Stimulated activated CD4-positive, alpha-beta T cell treated with anti-CD3 and anti-CD28 coated beads, Interleukin-4, amount 100 ng/mL, for 24 hours (primary cell): Measurements from ENCODE around the gene CCKAR.

Experiments used
- DNase-seq: peaks from one replicate; pipeline ENCODE4 v3.0.0-alpha.2; 2020

The CCKAR gene

DNA sequence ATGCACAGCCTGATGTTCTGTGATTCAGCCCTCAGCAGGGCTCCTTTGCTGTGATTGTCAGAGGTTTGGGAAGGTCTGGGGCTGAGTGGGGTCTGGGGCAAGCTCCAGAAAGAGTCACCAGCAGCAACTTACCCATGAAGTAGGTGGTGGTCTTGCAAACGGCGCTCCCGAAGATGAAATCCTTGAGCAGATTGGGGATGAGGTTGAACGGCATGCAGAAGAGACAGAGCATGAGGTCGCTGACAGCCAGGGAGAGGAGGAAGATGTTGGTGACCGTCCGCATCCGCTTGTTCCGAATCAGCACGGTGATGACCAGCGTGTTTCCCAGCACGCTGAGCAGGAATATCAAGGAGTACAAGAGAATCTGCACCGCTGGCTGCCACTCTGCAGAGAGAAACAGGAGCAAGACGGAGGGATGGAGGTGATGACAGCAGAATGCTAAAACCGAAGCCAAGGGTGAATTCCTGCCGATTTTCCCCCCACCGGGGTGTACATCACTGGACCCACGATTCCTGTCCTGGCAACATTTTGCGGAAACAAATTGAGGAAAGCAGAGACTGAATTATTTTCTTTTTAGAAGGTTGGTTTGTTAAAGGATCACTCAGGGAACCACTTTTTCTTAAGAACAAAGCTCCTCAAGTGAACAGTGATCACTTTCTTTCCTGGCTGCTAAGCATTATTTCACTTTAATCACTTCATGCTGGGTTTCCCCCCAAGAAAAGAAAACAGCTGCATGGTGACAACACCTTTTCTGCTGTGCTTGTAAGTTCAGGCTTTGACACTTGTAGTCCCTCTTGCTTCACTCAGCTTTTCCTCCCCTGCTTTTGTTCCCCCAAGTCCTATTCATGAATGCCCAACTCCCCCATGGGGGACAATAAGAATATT lies 941 bp downstream of the CCKAR start:
- no peak for DNase-seq

DNA sequence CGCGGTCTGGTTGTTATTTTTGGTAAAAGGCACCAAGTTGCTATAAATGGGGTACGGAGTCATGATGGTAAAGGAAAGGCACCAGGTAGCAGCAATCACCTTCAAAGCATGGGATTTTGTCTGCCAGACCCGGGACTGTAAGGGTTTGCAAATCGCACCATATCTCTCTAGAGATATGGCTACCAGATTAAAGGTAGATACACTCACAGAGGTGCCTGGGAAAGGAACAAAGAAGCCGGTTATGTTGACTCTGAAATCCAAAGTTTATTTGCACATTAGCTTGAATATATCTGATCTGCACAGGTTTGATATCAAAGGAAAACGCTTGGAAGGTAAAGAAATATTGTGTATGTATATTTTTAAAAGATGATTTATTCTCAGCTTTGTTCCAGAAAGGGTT lies 4.6 kb downstream of the CCKAR start:
- no peak for DNase-seq

GRCh38 chr4:26484516-26484915 lies 5.8 kb downstream of the CCKAR start:
- no peak for DNase-seq

- DNase-seq, result no peak
Observed at GRCh38 chr4:26484032-26484515, 6.2 kb downstream of the CCKAR start.

- no peak for DNase-seq
Observed at GRCh38 chr4:26482508-26483462, 7.5 kb downstream of the CCKAR start.

GRCh38 chr4:26478330-26478729 lies 12.0 kb downstream of the CCKAR start:
- DNase-seq, result no peak

- no peak for DNase-seq
Observed at GRCh38 chr4:26476545-26476944, 13.7 kb downstream of the CCKAR start.

GRCh38 chr4:26475716-26476115 lies 14.6 kb downstream of the CCKAR start:
- no peak for DNase-seq

- DNase-seq, result no peak
Observed at GRCh38 chr4:26474551-26474950, 15.7 kb downstream of the CCKAR start.

DNA sequence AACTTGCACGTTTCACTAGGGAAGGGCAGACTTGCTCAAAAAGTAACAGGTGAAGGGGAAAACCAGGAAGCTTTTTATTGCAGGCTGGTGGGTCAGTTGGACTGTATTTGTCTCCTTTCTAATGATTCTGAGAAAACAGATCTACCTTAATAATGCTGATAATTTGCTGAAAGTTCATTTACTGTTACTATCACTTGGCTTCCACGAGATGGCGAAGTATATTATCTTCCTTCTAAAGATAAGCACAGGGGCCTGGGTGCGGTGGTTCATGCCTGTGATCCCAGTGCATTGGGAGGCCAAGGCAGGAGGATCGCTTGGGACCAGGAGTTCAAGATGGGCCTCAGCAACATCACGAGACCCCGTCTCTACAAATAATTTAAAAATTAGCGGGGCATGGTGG lies 16.4 kb downstream of the CCKAR start:
- DNase-seq, result no peak

DNA sequence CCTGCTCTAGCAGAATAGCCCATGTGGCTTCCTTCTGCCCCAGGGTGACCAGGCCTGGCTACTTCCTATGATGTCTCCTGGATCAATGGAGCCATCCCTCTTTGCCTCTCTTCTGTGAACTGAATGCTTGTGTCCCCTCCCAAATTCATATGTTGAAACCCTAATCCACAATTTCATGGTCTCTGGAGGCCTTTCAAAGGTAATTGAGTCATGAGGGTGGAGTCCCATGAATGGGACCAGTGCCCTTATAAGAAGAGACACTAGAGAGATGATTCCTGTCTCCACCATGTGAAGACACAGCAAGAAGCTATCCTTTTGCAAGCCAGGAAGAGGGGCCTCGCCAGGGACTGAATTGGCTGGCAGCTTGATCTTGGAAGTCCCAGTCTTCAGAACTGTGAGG lies 18.4 kb downstream of the CCKAR start:
- DNase-seq, result no peak

GRCh38 chr4:26468977-26469376 lies 21.3 kb downstream of the CCKAR start:
- DNase-seq, result no peak

GRCh38 chr4:26468283-26468949 lies 21.9 kb downstream of the CCKAR start:
- DNase-seq, result no peak

DNA sequence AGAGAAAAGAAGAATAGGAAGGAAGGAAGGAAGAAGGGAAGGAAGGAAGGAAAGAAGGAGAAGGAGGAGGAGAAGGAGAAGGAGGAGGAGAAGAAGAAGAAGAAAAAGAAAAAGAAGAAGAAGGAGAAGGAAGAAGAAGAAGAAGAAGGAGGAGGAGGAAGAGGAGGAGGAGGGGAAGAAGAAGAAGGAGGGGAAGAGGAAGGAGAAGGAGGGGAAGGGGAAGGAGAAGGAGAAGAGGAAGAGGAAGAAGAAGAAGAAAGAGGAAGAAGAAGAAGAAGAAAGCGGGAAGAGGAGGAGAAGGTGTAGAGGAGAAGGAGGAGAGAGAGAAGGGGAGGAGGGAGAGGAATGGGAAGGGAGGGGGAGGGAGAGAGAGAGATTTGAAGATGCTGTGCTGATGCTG lies 22.6 kb downstream of the CCKAR start:
- DNase-seq, result no peak

DNA sequence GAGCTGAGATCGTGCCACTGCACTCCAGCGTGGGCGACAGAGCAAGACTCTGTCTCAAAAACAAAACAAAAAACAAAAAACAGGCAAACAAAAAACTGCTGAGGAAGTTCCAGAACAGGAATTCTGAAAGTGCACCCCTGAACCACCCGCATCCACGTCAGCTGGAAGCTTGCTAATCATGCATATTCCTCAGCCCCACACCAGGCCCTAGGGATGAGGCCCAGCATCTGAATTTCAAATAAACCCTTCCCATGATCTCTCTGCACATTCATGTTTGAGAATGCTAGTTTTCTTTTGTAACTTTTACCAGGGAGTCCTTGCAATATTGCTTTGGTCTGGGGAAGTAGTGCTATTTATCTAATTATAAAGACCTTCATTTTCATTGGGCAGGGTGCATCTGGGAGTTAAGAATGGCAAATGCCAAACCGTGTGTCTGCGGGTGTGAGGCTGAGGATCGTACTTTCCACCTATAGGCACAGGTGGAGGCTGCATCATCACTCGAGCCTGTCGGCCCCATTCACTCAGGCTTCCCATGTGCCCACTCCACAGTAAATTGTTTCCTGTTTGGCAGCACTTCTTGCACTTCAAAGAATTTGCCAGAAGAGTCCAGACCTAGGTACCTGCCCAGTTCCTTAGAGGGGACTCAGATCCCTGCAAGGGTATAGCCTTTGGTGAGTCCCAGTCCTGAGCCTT lies 23.6 kb downstream of the CCKAR start:
- no peak for DNase-seq

DNA sequence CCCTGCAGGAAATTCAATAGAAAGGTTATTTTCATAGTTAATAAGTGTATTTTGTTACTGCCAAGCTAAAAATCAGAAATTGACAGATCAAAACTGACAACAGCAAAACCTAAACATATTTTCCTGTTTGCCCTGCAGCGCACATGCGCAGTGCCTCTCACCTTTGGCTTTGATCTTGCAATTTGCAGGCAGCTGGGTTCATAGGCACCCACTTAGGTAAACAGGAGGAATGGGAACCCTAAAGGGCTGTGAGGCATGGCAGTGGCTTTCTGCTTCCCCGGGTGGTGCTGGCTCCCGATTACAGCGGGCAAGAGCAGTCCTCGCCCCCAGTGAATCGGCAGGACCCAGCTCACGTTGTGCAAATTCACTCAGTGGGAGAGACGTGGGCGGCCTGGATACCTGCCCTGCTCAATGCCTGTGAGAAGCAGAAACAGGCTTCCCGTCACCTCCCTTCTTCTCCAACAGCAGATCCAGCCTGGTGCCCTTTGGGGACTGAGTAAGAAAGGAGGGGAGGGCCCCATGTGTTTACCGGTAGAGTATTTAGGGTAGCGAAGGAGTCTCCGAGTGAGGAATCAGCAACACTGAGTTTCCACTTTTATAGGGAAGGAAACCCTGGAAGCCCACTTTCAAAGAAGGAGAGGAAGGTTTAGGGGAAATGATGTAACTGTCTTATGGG lies 25.7 kb downstream of the CCKAR start:
- DNase-seq, result no peak

GRCh38 chr4:26463386-26463785 lies 26.9 kb downstream of the CCKAR start:
- no peak for DNase-seq

DNA sequence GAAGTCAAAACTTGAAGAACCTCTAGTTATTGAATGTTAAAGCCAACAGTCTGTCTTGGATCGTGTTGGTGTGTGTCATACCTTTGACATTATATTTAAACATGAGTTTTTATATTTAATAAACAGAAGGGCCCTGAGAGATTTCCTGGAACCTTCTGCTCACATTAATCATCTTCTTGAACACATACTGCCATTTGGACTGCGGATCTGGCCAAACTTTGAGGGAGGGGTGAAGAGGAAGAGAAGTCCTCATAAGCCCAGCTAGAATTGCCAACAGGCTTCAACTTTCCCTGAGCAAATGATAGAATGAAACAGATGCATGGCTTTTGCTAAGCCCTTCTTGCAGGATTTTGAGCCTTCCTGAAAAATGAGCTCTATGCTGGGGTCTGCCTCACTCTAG lies 27.4 kb downstream of the CCKAR start:
- no peak for DNase-seq

- no peak for DNase-seq
Observed at GRCh38 chr4:26459756-26460530, 30.3 kb downstream of the CCKAR start.

GRCh38 chr4:26459054-26459755 lies 31.1 kb downstream of the CCKAR start:
- DNase-seq, result no peak
